ENCODE results near the gene YTHDF1. TPM values are rescaled to one million over a fixed set of nuclear protein-coding genes. Genes with fewer than 3 reads are reported as not detected.

Gene YTHDF1
- total and polyA plus RNA-seq, 2 of the 8 experiments (the other 6 are each of a cell fraction or from before 2014, with no cell fraction given), result 32.8 to 66.0 TPM

GRCh38 chr20:63175038-63175895 is 40.7 kb downstream of the YTHDF1 start:
- Histone ChIP-seq H3K23ac (ENCODE audit: insufficient read length) (no peak overlapping the region), H3K4me2 (ENCODE audit: insufficient read depth in 1 of 2, low read depth in 2 of 2, low read length in 2 of 2) (peak overlapping the region; percentile 72 to 87), H3K14ac (ENCODE audit: insufficient read length) (no peak overlapping the region), H3K4ac (replicated peaks; ENCODE audit: insufficient read length, low read depth, low read length) (no peak overlapping the region), H2BK12ac (ENCODE audit: low read depth, low read length) (no peak overlapping the region), H3K9ac (replicated peaks in 1 of 4; ENCODE audit: extremely low read depth in 1 of 4, low read depth in 3 of 4, low read length in 3 of 4) (no peak overlapping the region), H3K4me3 (ENCODE audit: extremely low read depth in 1 of 4, insufficient read depth in 2 of 4, low read depth in 3 of 4, low read length in 4 of 4) (peak overlapping the region; percentile 8 to 83 (median 20); a peak in 6 of 8 replicates), H3K27me3 (replicated peaks in 1 of 4; ENCODE audit: control insufficient read depth in 3 of 4, extremely low read depth in 1 of 4, insufficient read depth in 3 of 4, low read length in 3 of 4) (peaks cover 32 to 62% (median 51%) of the 10 kb centered on the region in 4 experiments), H2AFZ (ENCODE audit: low read length) (no peak overlapping the region), H3K4me1 (replicated peaks in 1 of 4; ENCODE audit: control insufficient read depth in 3 of 4, insufficient read depth in 4 of 4, low read length in 3 of 4) (peaks cover 3 to 53% (median 32%) of the 10 kb centered on the region in 4 experiments), H3K79me1 (ENCODE audit: low read depth, low read length) (no peaks in the 10 kb centered on the region), H4K8ac (ENCODE audit: extremely low read depth, insufficient read depth, low read length) (no peak overlapping the region), H3K27ac (ENCODE audit: low read depth, low read length) (no peak overlapping the region), H4K91ac (replicated peaks; ENCODE audit: insufficient read length, low read length) (no peak overlapping the region), H2BK5ac (ENCODE audit: low read depth, low read length) (no peak overlapping the region), H2BK120ac (replicated peaks; ENCODE audit: low read depth, low read length) (no peak overlapping the region), H3K23me2 (ENCODE audit: low read depth, low read length) (peaks cover 18% of the 10 kb centered on the region; the same call in 1 of the 2 replicates), H3K18ac (ENCODE audit: extremely low read depth, low read length) (no peak overlapping the region; the same call in 1 of the 2 replicates), H2AK5ac (ENCODE audit: low read depth, low read length) (no peak overlapping the region), H2BK20ac (ENCODE audit: low read length) (no peak overlapping the region), H3K9me3 (ENCODE audit: insufficient read depth in 2 of 2, low read depth in 1 of 2, low read length in 1 of 2) (no peaks in the 10 kb centered on the region), H4K20me1 (replicated peaks in 1 of 2; ENCODE audit: control insufficient read depth in 1 of 2, insufficient read depth in 2 of 2, low read length in 2 of 2) (peaks cover 0 to 6% of the 10 kb centered on the region in 2 experiments), H4K5ac (ENCODE audit: insufficient read length, low read depth, low read length) (no peak overlapping the region), H3K36me3 (ENCODE audit: control insufficient read depth in 2 of 4, insufficient read depth in 4 of 4, low read length in 3 of 4) (no peaks in the 10 kb centered on the region), H3K79me2 (ENCODE audit: control insufficient read depth in 1 of 2, insufficient read depth in 2 of 2, low read length in 2 of 2) (no peaks in the 10 kb centered on the region), H3K56ac (replicated peaks; ENCODE audit: insufficient read length, low read depth, low read length) (no peak overlapping the region), H2BK15ac (ENCODE audit: low read length) (no peak overlapping the region)
- 7% methylated on average over 24 of the region's 77 CpGs; no CpG with 5 or more reads in 1 of the 2 experiments for WGBS, 2 experiments (ENCODE audit: extremely low coverage in 1 of 2, insufficient coverage in 1 of 2, insufficient read length in 1 of 2, insufficient replicate concordance in 2 of 2, low coverage in 1 of 2, low lambda C conversion rate in 2 of 2, missing lambda C conversion rate in 1 of 2)
- TF ChIP-seq KDM4A (IDR thresholded peaks at IDR 0.05; ENCODE audit: low read depth, low read length, severe bottlenecking) (peak; percentile 39), EGR1 (IDR thresholded peaks at IDR 0.05; ENCODE audit: borderline replicate concordance, low read depth, low read length) (peak; percentile 25; the same call in 1 of the 2 replicates), EZH2 (IDR thresholded peaks at IDR 0.05; ENCODE audit: low read depth, low read length, severe bottlenecking) (peak; percentile 25), SIX5 (IDR thresholded peaks at IDR 0.05; ENCODE audit: low read depth, low read length) (no peak), SUZ12 (IDR thresholded peaks at IDR 0.05; ENCODE audit: low read length) (peak; percentile 60), CHD1 (IDR thresholded peaks at IDR 0.05; ENCODE audit: low read depth, low read length) (no peak), ZNF274 (IDR thresholded peaks at IDR 0.05; ENCODE audit: borderline replicate concordance, extremely low read depth, low read length) (no peak)
- ChIA-PET POLR2A (ENCODE audit: partially characterized antibody) (no interaction called here), CTCF (ENCODE audit: partially characterized antibody) (interaction anchor here (0.7 to 3.4 kb wide), 6 partner anchors 9 to 328 kb away, joined by 3 to 21 read pairs (median 3); no protein-coding TSS in a partner anchor)
- FAIRE-seq (no peak), DNase-seq (ENCODE audit: low read depth in 1 of 2, low spot score in 2 of 2) (no peak)

All from H1 (cell line).